Aorta (tissue), 5 donors: ENCODE measurements around the gene RSPH6A. TPM values are rescaled to one million over a fixed set of nuclear protein-coding genes. Genes with fewer than 3 reads are reported as not detected.

Source experiments
- ATAC-seq: fragments of 200-7000 bp; cut with Tn5 transposase; one replicate; pipeline ENCODE4 v1.9.1; 2022; ENCODE audit warnings: moderate library complexity; ENCODE audit not compliant: low FRiP score
- DNase-seq, 2 donors: peaks; one replicate each; pipeline ENCODE4 v3.0.0-alpha.2; 2020
- H3K27ac ChIP-seq, 2 donors: one replicate each; pipeline ENCODE4 v1.5.1; 2013; ENCODE audit warnings: low read length in 2 of 2, mild to moderate bottlenecking in 2 of 2, moderate library complexity in 2 of 2, control low read depth in 1 of 2, inconsistent platforms in 1 of 2, low read depth in 1 of 2
- H3K27me3 ChIP-seq, 2 donors: one replicate each; pipeline ENCODE4 v1.6.1; 2013; ENCODE audit warnings: control low read depth in 1 of 2, low read length in 1 of 2, mild to moderate bottlenecking in 1 of 2, moderate library complexity in 1 of 2; ENCODE audit not compliant: insufficient read depth in 2 of 2, control insufficient read depth in 1 of 2
- H3K36me3 ChIP-seq, 2 donors: one replicate each; pipeline ENCODE4 v1.6.1; 2013; ENCODE audit warnings: control low read depth in 1 of 2, low read length in 1 of 2, mild to moderate bottlenecking in 1 of 2; ENCODE audit not compliant: insufficient read depth in 2 of 2, control insufficient read depth in 1 of 2
- H3K4me1 ChIP-seq, 2 donors: one replicate each; pipeline ENCODE4 v1.6.1; 2013; ENCODE audit warnings: low read length in 2 of 2, control low read depth in 1 of 2, mild to moderate bottlenecking in 1 of 2, moderate library complexity in 1 of 2; ENCODE audit not compliant: insufficient read depth in 2 of 2, control insufficient read depth in 1 of 2
- H3K4me3 ChIP-seq, 2 donors: one replicate each; pipeline ENCODE4 v1.5.1; 2013; ENCODE audit warnings: low read length in 2 of 2, control low read depth in 1 of 2, mild to moderate bottlenecking in 1 of 2
- H3K9me3 ChIP-seq: one replicate; pipeline ENCODE4 v1.6.1; 2013; ENCODE audit warnings: mild to moderate bottlenecking, low read length; ENCODE audit not compliant: control insufficient read depth
- WGBS, 2 donors: extraction: QIAGEN DNeasy Blood & Tissue Kit; methylation state at CpG; one replicate each; pipeline ENCODE4 v1.1.7; 2013; 5-methylcytosine and 5-hydroxymethylcytosine counted together
- intact Hi-C, 2 donors: fragments of 100-400 bp; cut with DNase I; formaldehyde crosslinking; loops; one replicate each; pipeline versions ENCODE4 v1.14.2 to v1.15.0; 2022
- polyA plus RNA-seq, 2 donors: library from polyadenylated mRNA; stranded (reverse); fragments of 200-250 nt; gene quantifications; one replicate each; pipeline ENCODE4 v1.2.3, GENCODE V29; 2013
- total RNA-seq, 2 donors: library from RNA; stranded (reverse); fragmentation: NEBNext Ultra II Directional; extraction: Animal tissue kit (Norgen Biotek cat#: 25700); gene quantifications; one replicate each; pipeline ENCODE4 v1.2.1, GENCODE V29; 2021
- donor health status: healthy with polysubstance abuse.
- donor health status: Bipolar disorder and iron deficiency.
- donor health status: DM: no; HTN: no; CAD: no.
- donor health status: DM: no; HTN: no; CAD: no.
- donor health status: DM: yes; HTN: yes; CAD: no.

The RSPH6A gene
- total and polyA plus RNA-seq, 4 donors: 0.15 to 0.23 TPM; not detected in 2

- WGBS, 2 donors: 6% methylated on average over 14 to 17 of the region's 17 CpGs
- Histone ChIP-seq H3K4me1 (no peaks in the 10 kb centered on the region), H3K36me3 (peaks cover 0 to 18% of the 10 kb centered on the region in 2 donors), H3K27ac (peak overlapping the region; percentile 73 to 91), H3K27me3 (no peaks in the 10 kb centered on the region), H3K4me3 (peak overlapping the region; percentile 62 to 76), H3K9me3 (no peaks in the 10 kb centered on the region)
- intact Hi-C loops: loop anchor here in 1 of 2 donors (2.0 kb wide), 1 partner anchor 13 kb away; the partner anchor contains the start of gene SIX5
- peak; percentile 9 for ATAC-seq
- DNase-seq: peak; percentile 65 to 82
Observed at GRCh38 chr19:45781214-45782161, 33.6 kb downstream of the RSPH6A start.

- 4 to 7% methylated on average over 10 to 13 of the region's 13 CpGs for WGBS, 2 donors
Observed at GRCh38 chr19:45780448-45781213, 34.5 kb downstream of the RSPH6A start.

GRCh38 chr19:45780146-45780447 is 35.0 kb downstream of the RSPH6A start:
- no peak overlapping the region for H3K4me3 ChIP-seq
- H3K36me3 ChIP-seq: peaks cover 0 to 18% of the 10 kb centered on the region in 2 donors
- no peaks in the 10 kb centered on the region for H3K9me3 ChIP-seq
- no peak for ATAC-seq
- WGBS, 2 donors: 20 to 30% methylated on average over 4 of the region's 4 CpGs
- DNase-seq: no peak
- H3K27ac ChIP-seq: peak overlapping the region in 1 of 2 donors; percentile 73
- H3K4me1 ChIP-seq: no peaks in the 10 kb centered on the region
- no peaks in the 10 kb centered on the region for H3K27me3 ChIP-seq
- intact Hi-C loops: no loop called here

More at GRCh38 chr19:45780448-45781213, 34.5 kb downstream of the RSPH6A start:
- Histone ChIP-seq H3K9me3 (no peaks in the 10 kb centered on the region), H3K27me3 (no peaks in the 10 kb centered on the region), H3K36me3 (peaks cover 0 to 18% of the 10 kb centered on the region in 2 donors), H3K4me1 (no peaks in the 10 kb centered on the region), H3K27ac (peak overlapping the region in 1 of 2 donors; percentile 73), H3K4me3 (peak overlapping the region; percentile 62 to 76)
- DNase-seq: peak; percentile 54 to 78
- intact Hi-C loops: no loop called here
- no peak for ATAC-seq

GRCh38 chr19:45779231-45780145 is 35.6 kb downstream of the RSPH6A start:
- Histone ChIP-seq H3K4me1 (no peaks in the 10 kb centered on the region), H3K4me3 (no peak overlapping the region), H3K27ac (peak overlapping the region in 1 of 2 donors; percentile 73), H3K36me3 (peaks cover 0 to 20% of the 10 kb centered on the region in 2 donors), H3K9me3 (no peaks in the 10 kb centered on the region), H3K27me3 (no peaks in the 10 kb centered on the region)
- peak; percentile 48 for ATAC-seq
- WGBS, 2 donors: 29 to 34% methylated on average over 48 of the region's 48 CpGs
- DNase-seq: peak; percentile 87 to 97
- intact Hi-C loops: no loop called here

GRCh38 chr19:45778010-45778661 is 37.0 kb downstream of the RSPH6A start:
- Histone ChIP-seq H3K36me3 (peaks cover 0 to 20% of the 10 kb centered on the region in 2 donors), H3K9me3 (no peaks in the 10 kb centered on the region), H3K27me3 (no peaks in the 10 kb centered on the region), H3K4me3 (no peak overlapping the region), H3K4me1 (no peaks in the 10 kb centered on the region), H3K27ac (no peak overlapping the region)
- no peak for DNase-seq
- ATAC-seq: no peak
- intact Hi-C loops: no loop called here
- 89 to 91% methylated on average over 28 of the region's 28 CpGs for WGBS, 2 donors

DNA sequence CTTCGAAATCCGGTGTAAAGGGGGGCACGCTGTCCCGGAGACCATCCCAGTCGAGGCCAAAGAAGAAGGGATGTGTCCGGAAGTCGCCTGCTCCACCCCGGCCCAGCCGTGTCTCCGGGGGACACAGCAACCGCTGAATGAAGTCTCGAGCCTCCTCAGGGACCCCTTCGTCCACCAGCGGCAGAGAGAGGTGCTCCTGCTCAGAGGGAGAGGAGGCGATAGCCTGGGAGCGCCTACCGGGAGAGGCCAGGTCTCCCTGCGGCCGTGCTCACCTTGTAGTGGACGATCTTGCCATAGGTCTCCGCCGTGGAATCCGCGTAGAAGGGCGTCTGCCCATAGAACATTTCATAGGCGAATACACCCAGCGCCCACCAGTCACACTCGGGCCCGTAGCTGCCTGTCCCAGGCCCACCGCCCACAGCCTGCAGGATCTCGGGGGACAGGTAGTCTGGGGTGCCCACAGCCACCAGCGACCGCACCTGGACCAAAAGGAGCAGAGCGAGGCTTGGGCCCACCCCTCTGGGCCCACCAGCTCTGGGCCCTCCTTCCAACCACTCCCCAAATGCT is 37.6 kb downstream of the RSPH6A start:
- Histone ChIP-seq H3K27ac (no peak overlapping the region), H3K4me1 (no peaks in the 10 kb centered on the region), H3K36me3 (peaks cover 0 to 20% of the 10 kb centered on the region in 2 donors), H3K9me3 (no peaks in the 10 kb centered on the region), H3K27me3 (no peaks in the 10 kb centered on the region), H3K4me3 (no peak overlapping the region)
- 91 to 93% methylated on average over 34 of the region's 34 CpGs for WGBS, 2 donors
- intact Hi-C loops: no loop called here
- ATAC-seq (no peak), DNase-seq (no peak)

GRCh38 chr19:45774765-45775164 is 40.3 kb downstream of the RSPH6A start:
- H3K4me3 ChIP-seq: no peak overlapping the region
- no peaks in the 10 kb centered on the region for H3K9me3 ChIP-seq
- no peaks in the 10 kb centered on the region for H3K4me1 ChIP-seq
- peaks cover 0 to 20% of the 10 kb centered on the region in 2 donors for H3K36me3 ChIP-seq
- H3K27ac ChIP-seq: no peak overlapping the region
- DNase-seq (no peak), ATAC-seq (no peak)
- 81 to 86% methylated on average over 9 of the region's 9 CpGs for WGBS, 2 donors
- intact Hi-C loops: no loop called here
- no peaks in the 10 kb centered on the region for H3K27me3 ChIP-seq
